ENCODE measurements around the gene LBX1.

DNA sequence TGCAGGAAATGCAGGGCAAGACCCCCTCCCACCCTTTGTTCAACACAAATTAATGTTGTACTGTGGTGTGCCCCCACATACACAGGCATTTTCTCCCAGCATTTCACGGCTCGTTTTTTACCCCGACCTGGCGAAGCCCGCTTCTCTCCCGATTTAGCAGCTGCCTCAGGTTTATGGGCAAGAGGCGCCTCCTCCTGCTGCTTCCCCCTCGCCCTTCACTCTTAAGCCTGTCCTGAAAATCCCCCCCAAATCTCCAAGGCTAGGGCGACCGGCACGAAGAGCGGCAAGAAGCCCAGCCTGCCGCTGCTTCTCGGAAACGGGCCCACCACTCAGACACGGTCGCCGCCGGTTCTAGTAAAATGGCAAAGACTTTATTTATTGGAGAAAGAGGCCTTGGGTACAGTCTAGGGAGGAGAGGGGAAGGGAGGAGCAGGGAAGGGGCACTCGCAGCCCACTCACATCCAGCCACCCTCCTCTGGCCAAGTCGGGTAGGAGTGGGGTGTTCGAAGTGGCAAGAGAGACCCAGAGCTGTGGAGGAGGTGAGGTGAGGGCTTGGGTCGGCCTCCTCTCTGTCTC is 3.3 kb downstream of the LBX1 start:
- TF ChIP-seq, protein P1, sequence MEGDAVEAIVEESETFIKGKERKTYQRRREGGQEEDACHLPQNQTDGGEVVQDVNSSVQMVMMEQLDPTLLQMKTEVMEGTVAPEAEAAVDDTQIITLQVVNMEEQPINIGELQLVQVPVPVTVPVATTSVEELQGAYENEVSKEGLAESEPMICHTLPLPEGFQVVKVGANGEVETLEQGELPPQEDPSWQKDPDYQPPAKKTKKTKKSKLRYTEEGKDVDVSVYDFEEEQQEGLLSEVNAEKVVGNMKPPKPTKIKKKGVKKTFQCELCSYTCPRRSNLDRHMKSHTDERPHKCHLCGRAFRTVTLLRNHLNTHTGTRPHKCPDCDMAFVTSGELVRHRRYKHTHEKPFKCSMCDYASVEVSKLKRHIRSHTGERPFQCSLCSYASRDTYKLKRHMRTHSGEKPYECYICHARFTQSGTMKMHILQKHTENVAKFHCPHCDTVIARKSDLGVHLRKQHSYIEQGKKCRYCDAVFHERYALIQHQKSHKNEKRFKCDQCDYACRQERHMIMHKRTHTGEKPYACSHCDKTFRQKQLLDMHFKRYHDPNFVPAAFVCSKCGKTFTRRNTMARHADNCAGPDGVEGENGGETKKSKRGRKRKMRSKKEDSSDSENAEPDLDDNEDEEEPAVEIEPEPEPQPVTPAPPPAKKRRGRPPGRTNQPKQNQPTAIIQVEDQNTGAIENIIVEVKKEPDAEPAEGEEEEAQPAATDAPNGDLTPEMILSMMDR (IDR thresholded peaks at IDR 0.05; ENCODE audit: borderline replicate concordance, extremely low read depth, low read length, poor library complexity, severe bottlenecking): no peak
- TF ChIP-seq EZH2 (IDR thresholded peaks at IDR 0.05; ENCODE audit: borderline replicate concordance, low read depth, low read length, severe bottlenecking): no peak
